ENCODE data around the gene CABCOCO1.
"Not testable (repeated sequence)": the region's sequence is repeated elsewhere in the genome, so short reads cannot be mapped to it uniquely, and the experiment has no call there.

Gene CABCOCO1

GRCh38 chr10:61669849-61670248 is 7.1 kb downstream of the CABCOCO1 start:
- DNase-seq = no peak
- TF ChIP-seq POLR2A (IDR thresholded peaks at IDR 0.05; ENCODE audit: low read length) (no peak), GATA1 (IDR thresholded peaks at IDR 0.05; ENCODE audit: low read depth, low read length) (no peak)

- no peak for DNase-seq
- TF ChIP-seq GATA1 (IDR thresholded peaks at IDR 0.05; ENCODE audit: low read depth, low read length) (no peak), POLR2A (IDR thresholded peaks at IDR 0.05; ENCODE audit: low read length) (no peak)
Observed at GRCh38 chr10:61673360-61673759, 10.6 kb downstream of the CABCOCO1 start.

GRCh38 chr10:61682323-61682722 is 19.6 kb downstream of the CABCOCO1 start:
- no peak for TF ChIP-seq POLR2A (IDR thresholded peaks at IDR 0.05; ENCODE audit: low read length)
- TF ChIP-seq GATA1 (IDR thresholded peaks at IDR 0.05; ENCODE audit: low read depth, low read length) = no peak
- DNase-seq = no peak

DNA sequence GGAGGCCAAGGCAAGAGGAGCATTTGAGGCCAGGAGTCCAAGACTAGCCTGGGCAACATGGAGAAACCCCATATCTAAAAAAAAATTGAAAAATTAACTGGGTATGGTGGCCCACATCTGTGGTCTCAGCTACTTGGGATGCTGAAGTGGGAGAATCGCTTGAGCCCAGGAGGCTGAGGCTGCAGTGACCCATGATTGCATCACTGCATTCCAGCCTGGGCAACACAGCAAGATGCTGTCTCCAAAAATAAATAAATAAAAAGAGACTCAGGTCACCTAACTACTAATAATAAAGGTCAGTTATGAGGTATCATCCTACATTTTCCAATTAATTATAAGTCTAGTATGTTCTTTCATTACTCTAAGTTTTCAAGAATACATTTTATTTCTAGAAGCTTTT is 20.6 kb downstream of the CABCOCO1 start:
- DNase-seq = no peak
- TF ChIP-seq GATA1 (IDR thresholded peaks at IDR 0.05; ENCODE audit: low read depth, low read length) = no peak
- no peak for TF ChIP-seq POLR2A (IDR thresholded peaks at IDR 0.05; ENCODE audit: low read length)

- TF ChIP-seq POLR2A (IDR thresholded peaks at IDR 0.05; ENCODE audit: low read length) = no peak
- no peak for TF ChIP-seq GATA1 (IDR thresholded peaks at IDR 0.05; ENCODE audit: low read depth, low read length)
- no peak for DNase-seq
Observed at GRCh38 chr10:61684894-61685507, 22.3 kb downstream of the CABCOCO1 start.

DNA sequence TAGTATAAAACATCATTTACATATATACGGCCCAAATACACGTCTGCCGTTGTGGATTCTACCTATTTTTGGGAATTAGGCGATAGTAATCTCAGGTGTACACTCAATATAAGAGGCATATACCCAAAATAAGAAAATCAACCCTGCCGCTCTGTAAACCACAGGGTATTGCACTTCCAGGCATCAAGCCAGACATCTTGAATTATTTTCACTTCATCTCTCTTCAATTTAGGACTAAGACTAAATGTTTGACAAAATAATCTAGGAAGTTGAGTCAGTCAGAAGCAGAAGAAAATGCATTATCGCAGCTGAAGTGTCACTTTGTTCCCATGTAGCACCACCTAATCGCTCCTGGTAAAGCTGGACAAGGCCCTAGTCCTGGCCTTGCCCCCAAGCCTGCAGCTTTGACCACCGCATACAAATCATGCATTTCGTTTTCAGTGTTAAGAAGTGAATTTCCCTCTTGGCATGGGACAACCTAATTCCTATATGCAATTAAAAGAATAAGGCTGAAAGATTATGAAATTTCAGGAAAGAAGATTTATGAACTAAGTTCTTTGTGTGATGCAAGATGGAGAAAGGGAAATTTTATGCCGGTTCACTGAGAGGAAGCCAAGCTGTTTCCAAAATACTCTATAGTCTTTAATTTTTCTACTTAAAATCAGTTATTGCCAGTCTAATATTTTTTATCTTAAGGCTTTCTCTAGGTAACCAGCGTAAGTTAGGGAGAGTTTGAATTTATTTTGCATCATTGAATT is 26.0 kb downstream of the CABCOCO1 start:
- DNase-seq = no peak
- no peak for TF ChIP-seq GATA1 (IDR thresholded peaks at IDR 0.05; ENCODE audit: low read depth, low read length)
- no peak for TF ChIP-seq POLR2A (IDR thresholded peaks at IDR 0.05; ENCODE audit: low read length)

DNA sequence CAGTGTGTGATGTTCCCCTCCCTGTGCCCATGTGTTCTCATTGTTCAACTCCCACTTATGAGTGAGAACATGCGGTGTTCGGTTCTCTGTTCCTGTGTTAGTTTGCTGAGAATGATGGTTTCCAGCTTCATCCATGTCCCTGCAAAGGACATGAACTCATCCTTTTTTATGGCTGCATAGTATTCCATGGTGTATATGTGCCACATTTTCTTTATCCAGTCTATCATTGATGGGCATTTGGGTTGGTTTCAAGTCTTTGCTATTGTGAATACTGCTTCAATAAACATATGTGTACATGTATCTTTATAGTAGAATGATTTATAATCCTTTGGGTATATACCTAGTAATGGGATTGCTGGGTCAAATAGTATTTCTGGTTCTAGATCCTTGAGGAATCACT is 28.9 kb downstream of the CABCOCO1 start:
- DNase-seq = not testable (repeated sequence)

- TF ChIP-seq POLR2A (IDR thresholded peaks at IDR 0.05; ENCODE audit: low read length) (no peak), GATA1 (IDR thresholded peaks at IDR 0.05; ENCODE audit: low read depth, low read length) (no peak)
- DNase-seq = no peak
Observed at GRCh38 chr10:61692447-61693010, 29.8 kb downstream of the CABCOCO1 start.

DNA sequence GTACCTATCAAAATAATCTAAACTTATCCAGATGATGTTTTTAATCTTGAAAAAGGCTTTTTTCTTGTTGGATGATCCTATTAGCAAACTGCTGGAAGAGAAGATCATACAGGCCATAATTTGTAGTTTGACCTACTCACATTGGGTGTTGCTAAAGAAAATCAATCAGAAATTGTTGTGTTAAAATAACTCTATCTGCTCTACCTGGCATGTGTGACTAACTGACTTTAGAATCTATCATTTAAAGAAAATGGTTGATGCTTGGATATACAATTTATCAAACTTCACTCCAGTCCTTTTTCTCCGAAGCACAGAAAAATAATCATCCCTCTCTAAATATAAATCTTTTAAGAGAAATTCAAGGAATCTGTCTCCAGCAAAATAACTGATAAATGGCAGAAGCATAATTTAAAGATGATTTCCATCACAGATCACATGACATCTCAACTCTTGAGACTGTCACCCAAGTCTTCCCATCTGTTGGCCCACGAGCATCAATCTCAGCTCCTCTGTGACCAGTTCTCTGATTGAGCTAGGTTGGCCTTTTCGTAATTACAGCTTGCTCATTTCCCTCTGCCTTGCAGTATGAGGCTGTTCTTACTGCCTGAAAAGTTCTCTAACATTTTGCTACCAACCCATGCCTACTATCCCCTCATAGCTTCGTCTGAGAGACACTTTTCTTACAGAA is 36.4 kb downstream of the CABCOCO1 start:
- no peak for TF ChIP-seq GATA1 (IDR thresholded peaks at IDR 0.05; ENCODE audit: low read depth, low read length)
- no peak for TF ChIP-seq POLR2A (IDR thresholded peaks at IDR 0.05; ENCODE audit: low read length)
- no peak for DNase-seq

DNA sequence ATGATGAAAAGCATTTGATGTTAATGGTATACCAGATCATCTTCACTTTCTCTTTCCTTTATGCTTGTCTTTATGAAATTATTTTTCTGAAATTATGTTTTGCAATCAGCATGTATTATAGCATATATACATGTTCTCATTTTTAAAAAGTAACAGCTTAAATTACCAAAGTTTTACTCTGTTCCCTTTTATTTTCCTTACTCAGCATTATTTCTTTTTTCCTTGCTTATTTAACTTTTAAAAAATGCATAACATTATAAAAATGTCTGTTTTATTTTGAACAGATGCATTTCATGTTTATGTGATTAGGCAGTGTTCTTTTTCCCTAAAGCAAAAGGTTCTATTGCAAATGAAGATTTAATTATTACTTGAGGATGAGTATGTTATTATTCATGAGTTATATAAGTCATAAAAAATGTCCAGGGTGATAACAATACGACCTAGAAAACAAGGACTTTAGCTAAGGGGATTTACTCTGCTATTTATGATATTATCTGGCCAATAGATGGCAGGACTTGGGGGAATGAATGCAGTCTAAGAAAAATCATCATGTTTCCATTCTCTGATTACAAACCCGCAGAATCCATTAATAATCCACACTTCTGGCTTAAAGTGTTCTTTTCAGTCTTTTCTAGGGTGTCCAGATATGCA is 38.5 kb downstream of the CABCOCO1 start:
- no peak for DNase-seq
- TF ChIP-seq GATA1 (IDR thresholded peaks at IDR 0.05; ENCODE audit: low read depth, low read length) (no peak), POLR2A (IDR thresholded peaks at IDR 0.05; ENCODE audit: low read length) (no peak)

DNA sequence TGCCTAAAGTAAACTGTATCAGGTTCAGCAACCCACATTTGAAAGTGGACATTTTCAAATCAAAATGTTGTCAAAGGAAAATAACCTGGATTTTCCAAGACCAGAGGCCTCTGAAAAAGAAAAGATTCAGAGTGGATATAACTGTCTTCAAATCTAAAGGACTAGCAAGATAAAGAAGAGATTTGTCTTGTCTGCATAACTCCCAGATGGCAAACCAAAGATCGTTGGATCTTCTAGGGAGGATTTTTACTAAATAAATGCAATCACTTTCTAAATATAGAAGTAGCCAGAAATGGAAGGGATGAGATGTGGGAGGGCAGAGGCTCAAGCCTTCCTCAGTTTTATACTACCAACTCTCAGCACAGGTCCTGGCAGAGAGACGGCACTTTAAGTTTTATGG is 39.0 kb downstream of the CABCOCO1 start:
- TF ChIP-seq POLR2A (IDR thresholded peaks at IDR 0.05; ENCODE audit: low read length) = no peak
- no peak for TF ChIP-seq GATA1 (IDR thresholded peaks at IDR 0.05; ENCODE audit: low read depth, low read length)
- DNase-seq = no peak

DNA sequence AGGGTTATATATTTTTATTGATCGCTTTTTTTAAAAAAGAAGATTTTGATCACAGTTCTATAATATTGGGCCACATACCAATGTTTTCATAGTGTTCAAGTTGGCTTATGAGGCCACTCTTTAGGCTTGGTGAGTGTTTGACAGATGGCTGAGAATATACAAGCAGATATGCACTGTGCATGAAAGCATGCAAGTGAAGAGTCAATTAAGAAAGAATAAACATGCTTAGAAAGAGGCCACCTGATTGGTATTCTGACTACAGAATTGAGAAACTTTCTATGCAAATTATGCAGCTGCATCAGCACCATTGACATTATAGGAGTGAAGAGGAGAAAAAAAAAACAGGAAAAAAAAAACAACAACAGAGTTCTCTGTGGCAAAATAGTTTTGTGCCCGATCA is 39.9 kb downstream of the CABCOCO1 start:
- DNase-seq = no peak
- TF ChIP-seq POLR2A (IDR thresholded peaks at IDR 0.05; ENCODE audit: low read length) = no peak
- no peak for TF ChIP-seq GATA1 (IDR thresholded peaks at IDR 0.05; ENCODE audit: low read depth, low read length)

DNA sequence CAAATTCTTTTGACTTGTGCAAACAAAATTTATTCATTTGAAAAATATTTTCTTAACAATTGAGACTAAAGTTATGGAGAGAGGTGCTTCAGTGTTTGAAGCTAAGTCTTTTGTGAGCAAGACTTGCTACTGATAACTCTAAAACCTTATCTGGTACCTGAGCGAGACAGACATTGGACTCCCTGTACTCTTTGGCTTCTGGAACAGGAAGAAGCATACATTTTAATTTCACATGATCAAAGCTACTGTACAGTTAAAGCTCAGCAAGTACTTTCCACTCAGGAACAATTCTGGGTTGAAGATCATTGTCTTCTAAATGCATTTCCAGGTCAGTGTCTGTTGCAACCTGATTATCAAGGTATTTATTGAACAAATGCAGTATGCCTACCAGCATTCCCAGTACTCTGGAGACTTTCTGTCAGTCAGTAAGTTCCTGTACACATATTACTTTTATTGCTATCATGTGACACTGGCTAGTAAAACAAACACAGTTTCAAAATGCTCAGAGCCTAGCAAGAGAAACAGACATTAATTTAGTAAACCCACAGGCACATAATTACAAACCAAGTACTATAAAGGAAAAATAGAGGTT is 42.4 kb downstream of the CABCOCO1 start:
- TF ChIP-seq GATA1 (IDR thresholded peaks at IDR 0.05; ENCODE audit: low read depth, low read length) (no peak), POLR2A (IDR thresholded peaks at IDR 0.05; ENCODE audit: low read length) (no peak)
- no peak for DNase-seq

GRCh38 chr10:61708846-61709245 is 46.1 kb downstream of the CABCOCO1 start:
- TF ChIP-seq POLR2A (IDR thresholded peaks at IDR 0.05; ENCODE audit: low read length) (no peak), GATA1 (IDR thresholded peaks at IDR 0.05; ENCODE audit: low read depth, low read length) (no peak)
- DNase-seq = no peak

- not testable (repeated sequence) for DNase-seq
Observed at GRCh38 chr10:61712105-61712504, 49.4 kb downstream of the CABCOCO1 start.

- not testable (repeated sequence) for DNase-seq
Observed at GRCh38 chr10:61719475-61719874, 56.7 kb downstream of the CABCOCO1 start.
